Caco-2 (cell line): ENCODE measurements around the gene ELAVL3. TPM values are rescaled to one million over a fixed set of nuclear protein-coding genes. Genes with fewer than 3 reads are reported as not detected.

ENCODE experiments used
- BruUV-seq: library from RNA; stranded (reverse); fragments of 400-500 nt; replicated peaks from 2 replicates; lab custom pipeline; 2021; lab: Mats Ljungman, UMichigan
- CTCF ChIA-PET: fragments of 300-600 bp; sonication (Branson Sonifier 250); formaldehyde crosslinking; loops from one replicate; lab custom pipeline; 2022; ENCODE audit warnings: antibody characterized with exemption; lab: Charles Lee
- POLR2A ChIA-PET: fragments of 300-600 bp; sonication (Branson Sonifier 250); formaldehyde crosslinking; loops from one replicate; lab custom pipeline; 2022; ENCODE audit warnings: antibody characterized with exemption; lab: Charles Lee
- DNase-seq, 2 experiments: peaks; one replicate each; pipeline versions ENCODE4 v3.0.0 to v3.0.0-alpha.2; 2020 to 2022
- H3K27me3 ChIP-seq: replicated peaks from 2 replicates; pipeline ENCODE4 v1.6.0; 2011; ENCODE audit warnings: low read length; ENCODE audit not compliant: control insufficient read depth, insufficient read depth
- H3K36me3 ChIP-seq: 2 replicates; pipeline ENCODE4 v1.5.1; 2011; ENCODE audit warnings: low read length; ENCODE audit not compliant: control insufficient read depth, insufficient read depth
- H3K4me1 ChIP-seq: fragments of 250-450 bp; sonication (Bioruptor Pico); 2 replicates; pipeline ENCODE4 v1.5.1; 2020; ENCODE audit warnings: mild to moderate bottlenecking
- H3K4me3 ChIP-seq: 2 replicates; pipeline ENCODE4 v1.5.1; 2011; ENCODE audit warnings: low read depth, mild to moderate bottlenecking, control low read depth, low read length
- H3K9me3 ChIP-seq: fragments of 250-450 bp; sonication (Bioruptor Pico); 2 replicates; pipeline ENCODE4 v1.5.1; 2020; ENCODE audit warnings: mild to moderate bottlenecking, moderate library complexity
- H3K27ac Mint-ChIP-seq: one replicate; pipeline ENCODE4 v1.8.0; 2022; ENCODE audit warnings: mixed read lengths; ENCODE audit not compliant: unreplicated experiment
- H3K27me3 Mint-ChIP-seq: one replicate; pipeline ENCODE4 v1.8.0; 2022; ENCODE audit warnings: mixed read lengths; ENCODE audit not compliant: insufficient read depth, unreplicated experiment
- H3K36me3 Mint-ChIP-seq: one replicate; pipeline ENCODE4 v1.8.0; 2022; ENCODE audit warnings: mild to moderate bottlenecking, mixed read lengths; ENCODE audit not compliant: insufficient read depth, unreplicated experiment
- H3K4me1 Mint-ChIP-seq: one replicate; pipeline ENCODE4 v1.8.0; 2022; ENCODE audit warnings: low read depth, mixed read lengths; ENCODE audit not compliant: unreplicated experiment
- H3K4me3 Mint-ChIP-seq: one replicate; pipeline ENCODE4 v1.8.0; 2022; ENCODE audit warnings: mild to moderate bottlenecking, moderate library complexity, mixed read lengths; ENCODE audit not compliant: unreplicated experiment
- H3K9me3 Mint-ChIP-seq: one replicate; pipeline ENCODE4 v1.8.0; 2022; ENCODE audit warnings: mixed read lengths; ENCODE audit not compliant: unreplicated experiment
- intact Hi-C: fragments of 100-400 bp; cut with micrococcal nuclease; formaldehyde crosslinking; loops from one replicate; pipeline ENCODE4 v1.10.0; 2022; ENCODE audit not compliant: unreplicated experiment
- total RNA-seq: library from RNA; stranded (reverse); gene quantifications from 2 replicates; pipeline ENCODE4 v1.2.3, GENCODE V29; 2022
- TF ChIP-seq, protein P1 (sequence below), 2 experiments: fragments of 200-600 bp in 1 of 2; IDR thresholded peaks; 1 replicate in 1 of 2; 2 replicates in 1 of 2; pipeline versions ENCODE4 v1.5.1 to v1.8.0; 2011 to 2022; ENCODE audit warnings: antibody characterized with exemption in 1 of 2, control low read depth in 1 of 2, inconsistent platforms in 1 of 2, low read depth in 1 of 2, low read length in 1 of 2, mild to moderate bottlenecking in 1 of 2, moderate library complexity in 1 of 2; ENCODE audit not compliant: insufficient read depth in 1 of 2, severe bottlenecking in 1 of 2, unreplicated experiment in 1 of 2

Gene ELAVL3
- total RNA-seq, 1 experiment from 2014 or later: not detected

DNA sequence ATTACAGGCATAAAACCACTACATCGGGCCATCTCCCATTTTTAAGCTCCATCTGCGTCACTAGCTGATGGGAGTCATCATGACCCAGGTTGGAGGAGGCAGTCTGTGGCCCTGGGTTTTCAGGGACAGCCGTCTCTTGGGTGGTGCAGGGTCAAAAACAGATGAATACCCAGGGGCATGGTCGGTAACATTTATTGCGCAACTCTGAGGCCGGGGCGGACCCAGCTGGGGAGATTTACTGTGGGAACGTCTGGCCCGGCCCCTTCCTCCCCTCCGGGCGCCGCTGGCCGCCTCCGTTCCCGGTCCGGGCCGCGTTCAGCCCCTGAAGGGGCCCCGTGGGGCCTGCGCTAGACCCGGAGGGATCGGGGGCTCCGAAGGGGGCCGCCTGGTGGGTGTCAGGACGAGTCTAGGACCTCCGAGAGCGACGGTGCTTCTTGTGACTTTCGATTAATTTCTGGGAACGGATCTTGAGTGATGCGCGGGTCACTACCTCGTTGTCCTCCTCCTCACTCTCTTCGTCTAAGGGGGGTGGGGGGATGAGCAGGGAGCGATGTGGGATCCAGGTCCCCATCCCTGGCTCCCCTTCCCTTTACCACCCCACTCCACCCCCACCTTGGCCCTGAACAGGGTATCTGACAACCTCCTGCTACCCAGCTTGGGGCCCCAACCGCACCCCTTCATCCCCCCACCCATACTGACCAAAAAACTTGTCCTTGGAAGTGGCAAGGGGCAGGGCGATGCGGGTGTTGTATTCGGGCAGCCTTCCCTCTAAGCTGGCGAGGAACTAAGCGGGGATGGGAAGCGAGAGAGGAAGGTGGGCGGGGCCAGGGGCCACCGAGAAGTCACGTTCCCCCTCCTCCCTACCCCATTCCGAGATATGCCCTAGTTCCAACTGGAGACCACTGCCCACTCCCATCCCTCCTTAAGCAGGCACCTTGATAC, 60.1 kb downstream of the ELAVL3 start:
- DNase-seq: no peak
- Mint-ChIP-seq H3K27ac (no peak overlapping the region), H3K4me3 (no peak overlapping the region), H3K4me1 (peaks cover 6% of the 10 kb centered on the region), H3K27me3 (no peaks in the 10 kb centered on the region), H3K36me3 (peaks cover 8% of the 10 kb centered on the region), H3K9me3 (no peaks in the 10 kb centered on the region)
- Histone ChIP-seq H3K36me3 (no peaks in the 10 kb centered on the region), H3K4me3 (no peak overlapping the region), H3K27me3 (no peaks in the 10 kb centered on the region), H3K9me3 (no peaks in the 10 kb centered on the region), H3K4me1 (no peaks in the 10 kb centered on the region)
- TF ChIP-seq, protein P1, sequence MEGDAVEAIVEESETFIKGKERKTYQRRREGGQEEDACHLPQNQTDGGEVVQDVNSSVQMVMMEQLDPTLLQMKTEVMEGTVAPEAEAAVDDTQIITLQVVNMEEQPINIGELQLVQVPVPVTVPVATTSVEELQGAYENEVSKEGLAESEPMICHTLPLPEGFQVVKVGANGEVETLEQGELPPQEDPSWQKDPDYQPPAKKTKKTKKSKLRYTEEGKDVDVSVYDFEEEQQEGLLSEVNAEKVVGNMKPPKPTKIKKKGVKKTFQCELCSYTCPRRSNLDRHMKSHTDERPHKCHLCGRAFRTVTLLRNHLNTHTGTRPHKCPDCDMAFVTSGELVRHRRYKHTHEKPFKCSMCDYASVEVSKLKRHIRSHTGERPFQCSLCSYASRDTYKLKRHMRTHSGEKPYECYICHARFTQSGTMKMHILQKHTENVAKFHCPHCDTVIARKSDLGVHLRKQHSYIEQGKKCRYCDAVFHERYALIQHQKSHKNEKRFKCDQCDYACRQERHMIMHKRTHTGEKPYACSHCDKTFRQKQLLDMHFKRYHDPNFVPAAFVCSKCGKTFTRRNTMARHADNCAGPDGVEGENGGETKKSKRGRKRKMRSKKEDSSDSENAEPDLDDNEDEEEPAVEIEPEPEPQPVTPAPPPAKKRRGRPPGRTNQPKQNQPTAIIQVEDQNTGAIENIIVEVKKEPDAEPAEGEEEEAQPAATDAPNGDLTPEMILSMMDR (IDR thresholded peaks at IDR 0.05; ENCODE audit: insufficient read depth in 1 of 2, low read depth in 1 of 2, low read length in 1 of 2, severe bottlenecking in 1 of 2, unreplicated experiment in 1 of 2): no peak
- ChIA-PET POLR2A (no interaction called here), CTCF (interaction anchor here (0.6 to 3.1 kb wide), 4 partner anchors 14 to 223 kb away, joined by 5 to 28 read pairs (median 12); partner anchors contain the start of genes EPOR, KANK2, ODAD3 and PRKCSH)
- intact Hi-C loops: no loop called here
- no TSS peak for BruUV-seq

DNA sequence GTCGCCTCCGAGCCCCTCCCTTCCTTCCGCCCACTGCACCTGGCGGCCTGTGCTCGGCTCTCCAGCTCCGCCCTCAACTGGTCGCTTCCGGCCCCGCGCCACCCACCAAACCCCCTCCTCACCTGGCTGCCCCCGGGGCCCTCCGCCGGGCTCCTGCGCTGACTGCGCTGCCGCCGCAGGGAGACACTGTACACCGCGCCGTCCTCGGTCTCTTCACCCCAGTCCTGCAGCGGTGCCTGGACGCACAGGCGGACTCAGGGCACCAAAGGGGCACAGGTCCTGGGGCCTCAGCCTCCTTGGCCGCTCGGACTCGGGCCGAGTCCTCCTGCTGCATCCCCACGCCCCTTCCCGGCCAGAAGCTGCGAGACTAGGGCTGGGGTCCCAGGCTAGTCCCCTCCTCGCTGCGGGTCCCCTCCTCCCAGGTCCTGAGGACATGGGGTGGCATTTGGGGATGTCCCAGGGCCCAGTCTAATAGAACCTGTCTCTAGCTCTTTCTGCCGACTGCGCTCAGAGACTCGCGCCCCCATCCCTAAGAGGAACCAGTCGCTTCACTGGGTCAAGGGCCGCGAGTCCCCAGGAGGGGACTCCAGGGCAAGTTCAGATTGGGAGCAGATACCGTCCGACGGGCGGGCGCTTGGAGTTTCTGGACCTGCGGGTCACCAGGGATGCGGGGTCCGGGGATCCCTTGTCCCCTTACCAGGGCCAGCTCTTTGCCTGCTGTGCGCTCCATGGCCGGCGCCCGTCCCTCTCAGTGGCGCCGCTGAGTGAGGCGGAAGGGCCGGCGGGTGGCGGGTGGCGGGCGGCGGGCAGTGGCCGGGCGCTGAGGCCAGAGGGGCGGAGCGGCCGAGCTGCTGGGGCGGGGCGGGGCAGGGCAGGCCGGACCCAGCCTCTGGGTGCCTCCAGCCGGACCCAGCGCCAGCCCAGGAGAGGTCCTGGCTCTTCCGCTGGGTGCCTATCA, 62.0 kb downstream of the ELAVL3 start, which contains the start of gene RGL3:
RGL3 (minus strand) TSS at position 766 of the 958 bp plus-strand sequence; CDS start at position 730, 36 bp downstream.
- POLR2A ChIA-PET: interaction anchor here (0.6 to 1.5 kb wide), 11 partner anchors 16 to 1374 kb away, joined by 3 to 8 read pairs (median 5); partner anchors contain the start of genes EPOR, ODAD3 and PRKCSH
- H3K4me3 ChIP-seq: peak within 1 kb of the TSS; percentile 58
- H3K36me3 ChIP-seq: peaks cover 1% of the 10 kb centered on the region; the same call in 1 of the 2 replicates
- intact Hi-C loops: loop anchor here (5.0 kb wide), 1 partner anchor 37 kb away; the partner anchor contains the start of gene EPOR
- H3K4me1 Mint-ChIP-seq: peaks cover 6% of the 10 kb centered on the region
- no peaks in the 10 kb centered on the region for H3K27me3 Mint-ChIP-seq
- CTCF ChIA-PET: interaction anchor here (0.5 to 3.1 kb wide), 8 partner anchors 16 to 556 kb away, joined by 3 to 28 read pairs (median 6); partner anchors contain the start of genes EPOR, ODAD3 and PRKCSH
- H3K9me3 Mint-ChIP-seq: no peaks in the 10 kb centered on the region
- H3K4me3 Mint-ChIP-seq: peak within 1 kb of the TSS; percentile 92
- H3K27ac Mint-ChIP-seq: peak within 1 kb of the TSS; percentile 89
- peak; percentile 81 to 84 for DNase-seq
- H3K36me3 Mint-ChIP-seq: peaks cover 8% of the 10 kb centered on the region
- no peaks in the 10 kb centered on the region for H3K9me3 ChIP-seq
- no TSS peak for BruUV-seq
- no peaks in the 10 kb centered on the region for H3K4me1 ChIP-seq
- no peaks in the 10 kb centered on the region for H3K27me3 ChIP-seq
- TF ChIP-seq, protein P1 (IDR thresholded peaks at IDR 0.05; ENCODE audit: insufficient read depth in 1 of 2, low read depth in 1 of 2, low read length in 1 of 2, severe bottlenecking in 1 of 2, unreplicated experiment in 1 of 2): no peak
